OCI-LY7 (cell line): ENCODE results near the gene BARX2.

Source experiments
- CTCF ChIP-seq: fragments of 200-600 bp; sonication (generic); conservative IDR thresholded peaks from 2 replicates; pipeline ENCODE4 v1.5.1; 2014; ENCODE audit warnings: mild to moderate bottlenecking, antibody characterized with exemption, low read length, moderate library complexity, mixed read lengths
- EZH2phosphoT487 ChIP-seq: fragments of 200-600 bp; sonication (generic); IDR thresholded peaks from 2 replicates; pipeline ENCODE4 v1.6.1; 2018; ENCODE audit warnings: low read depth, borderline replicate concordance, mild to moderate bottlenecking, mixed run types, antibody characterized with exemption, low read length, moderate library complexity, mixed read lengths

GRCh38 chr11:129385801-129386200 lies 10.2 kb downstream of the BARX2 start:
- TF ChIP-seq CTCF (no peak), EZH2phosphoT487 (no peak)
